ENCODE data around the gene TRIM74. TPM values are rescaled to one million over a fixed set of nuclear protein-coding genes. Genes with fewer than 3 reads are reported as not detected.
"Not testable (repeated sequence)": the region's sequence is repeated elsewhere in the genome, so short reads cannot be mapped to it uniquely, and the experiment has no call there.

TRIM74 gene
- total RNA-seq, 1 donor from 2014 or later, result 0.33 TPM

- DNase-seq (ENCODE audit: low read depth); H3K27me3 ChIP-seq (ENCODE audit: control insufficient read depth, insufficient read depth, low read length); H3K4me3 ChIP-seq (ENCODE audit: low read depth, low read length); H3K36me3 ChIP-seq (ENCODE audit: control insufficient read depth, insufficient read depth, low read length): not testable (repeated sequence)
Observed at GRCh38 chr7:72969688-72970087, 422 bp upstream of the TRIM74 start.

DNA sequence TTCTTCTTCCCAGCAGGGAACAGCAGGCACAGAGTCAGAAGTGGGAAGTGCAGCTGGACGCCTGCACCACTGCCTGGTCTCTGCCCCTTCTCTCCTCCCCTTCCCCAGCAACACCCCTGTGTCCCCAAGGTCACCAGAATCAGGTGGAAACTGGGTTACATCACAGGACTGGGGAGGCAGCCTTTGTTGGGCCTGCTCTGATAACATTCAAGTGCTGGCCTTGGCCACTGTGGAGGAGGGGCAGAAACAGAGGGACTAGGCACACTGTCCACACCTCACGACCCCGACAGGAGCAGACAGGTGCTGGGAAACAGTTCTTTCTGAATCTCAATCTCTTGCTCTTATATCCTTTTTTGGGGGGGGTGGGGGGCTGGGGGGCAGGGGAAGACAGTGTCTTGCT lies 2.4 kb downstream of the TRIM74 start:
- H3K36me3 ChIP-seq (ENCODE audit: control insufficient read depth, insufficient read depth, low read length); DNase-seq (ENCODE audit: low read depth); H3K4me3 ChIP-seq (ENCODE audit: low read depth, low read length); H3K27me3 ChIP-seq (ENCODE audit: control insufficient read depth, insufficient read depth, low read length): not testable (repeated sequence)

DNA sequence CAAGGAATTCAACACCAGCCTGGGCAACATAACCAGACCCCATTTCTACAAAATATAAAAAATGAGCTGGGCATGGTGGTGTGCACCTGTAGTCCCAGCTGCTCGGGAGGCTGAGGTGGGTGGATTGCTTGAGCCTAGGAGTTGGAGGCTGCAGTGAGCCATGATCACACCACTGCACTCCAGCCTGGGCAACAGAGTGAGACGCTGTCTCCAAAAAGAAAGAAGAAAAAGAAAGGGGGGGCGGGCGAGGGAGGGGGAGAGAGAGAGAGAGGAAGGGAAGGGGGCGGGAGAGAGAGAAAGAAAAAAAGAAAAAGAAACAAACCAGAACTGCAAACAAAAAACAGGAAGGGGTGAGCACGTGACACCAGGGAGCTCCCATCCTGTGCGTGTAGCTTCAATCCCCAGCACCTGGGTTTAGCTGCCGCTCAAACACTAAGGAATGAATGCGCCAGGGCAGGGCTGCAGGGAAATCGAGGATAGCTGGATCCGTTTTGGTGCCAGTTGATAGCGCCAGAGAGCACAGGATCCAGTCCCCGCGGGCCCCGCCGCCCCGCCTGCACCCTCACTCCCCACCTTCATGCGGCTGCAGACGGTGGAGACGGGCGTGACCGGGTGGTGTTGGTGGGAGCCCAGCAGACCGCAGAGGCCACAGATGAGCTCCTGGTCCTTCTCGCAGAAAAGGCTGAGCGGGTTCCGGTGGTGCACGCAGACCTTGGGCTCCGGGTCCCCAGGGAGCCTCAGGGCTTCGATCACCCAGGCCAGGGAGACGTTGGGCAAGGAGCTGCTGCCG lies 3.9 kb downstream of the TRIM74 start:
- not testable (repeated sequence) for H3K36me3 ChIP-seq (ENCODE audit: control insufficient read depth, insufficient read depth, low read length); DNase-seq (ENCODE audit: low read depth); H3K27me3 ChIP-seq (ENCODE audit: control insufficient read depth, insufficient read depth, low read length); H3K4me3 ChIP-seq (ENCODE audit: low read depth, low read length)

- not testable (repeated sequence) for DNase-seq (ENCODE audit: low read depth); H3K36me3 ChIP-seq (ENCODE audit: control insufficient read depth, insufficient read depth, low read length); H3K27me3 ChIP-seq (ENCODE audit: control insufficient read depth, insufficient read depth, low read length); H3K4me3 ChIP-seq (ENCODE audit: low read depth, low read length)
Observed at GRCh38 chr7:72963056-72963455, 6.2 kb downstream of the TRIM74 start.

DNA sequence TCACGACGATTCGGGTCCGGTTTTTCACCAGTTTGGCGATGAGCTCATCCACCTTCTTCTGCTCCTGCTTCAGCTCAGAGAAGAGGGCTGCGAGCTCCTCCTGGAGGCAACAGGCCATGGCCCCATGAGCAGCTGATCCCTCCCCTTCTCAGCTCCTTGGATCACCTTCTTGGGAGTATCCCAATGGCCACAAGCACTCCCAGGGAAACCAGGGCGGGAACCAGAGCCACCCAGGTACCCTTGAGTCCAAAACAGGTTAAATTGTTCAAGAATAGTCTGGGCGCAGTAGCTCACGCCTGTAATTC lies 8.0 kb downstream of the TRIM74 start:
- not testable (repeated sequence) for H3K4me3 ChIP-seq (ENCODE audit: low read depth, low read length); H3K36me3 ChIP-seq (ENCODE audit: control insufficient read depth, insufficient read depth, low read length); H3K27me3 ChIP-seq (ENCODE audit: control insufficient read depth, insufficient read depth, low read length); DNase-seq (ENCODE audit: low read depth)

GRCh38 chr7:72960626-72961345 lies 8.5 kb downstream of the TRIM74 start:
- not testable (repeated sequence) for H3K36me3 ChIP-seq (ENCODE audit: control insufficient read depth, insufficient read depth, low read length); H3K4me3 ChIP-seq (ENCODE audit: low read depth, low read length); H3K27me3 ChIP-seq (ENCODE audit: control insufficient read depth, insufficient read depth, low read length); DNase-seq (ENCODE audit: low read depth)

DNA sequence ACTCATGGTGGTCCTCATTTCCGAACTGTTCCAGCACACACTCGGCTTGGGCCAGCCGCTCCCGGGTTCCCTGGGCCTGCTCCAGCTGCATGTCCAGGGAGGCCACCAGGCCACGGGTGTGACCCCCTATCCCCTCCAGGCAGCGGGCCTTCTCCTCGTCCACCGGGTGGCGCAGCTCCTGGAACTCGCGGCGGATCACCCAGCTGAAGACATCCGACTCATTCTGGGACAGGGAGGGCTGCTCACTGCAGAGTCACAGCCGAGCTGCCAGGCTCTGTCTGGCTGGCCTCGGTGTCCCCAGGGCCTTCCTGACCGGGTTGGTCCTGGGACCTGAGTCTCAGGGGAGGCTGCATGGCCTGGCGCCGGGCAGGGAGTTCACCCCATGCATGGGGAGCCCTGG lies 9.2 kb downstream of the TRIM74 start:
- not testable (repeated sequence) for H3K4me3 ChIP-seq (ENCODE audit: low read depth, low read length); H3K36me3 ChIP-seq (ENCODE audit: control insufficient read depth, insufficient read depth, low read length); DNase-seq (ENCODE audit: low read depth); H3K27me3 ChIP-seq (ENCODE audit: control insufficient read depth, insufficient read depth, low read length)

DNA sequence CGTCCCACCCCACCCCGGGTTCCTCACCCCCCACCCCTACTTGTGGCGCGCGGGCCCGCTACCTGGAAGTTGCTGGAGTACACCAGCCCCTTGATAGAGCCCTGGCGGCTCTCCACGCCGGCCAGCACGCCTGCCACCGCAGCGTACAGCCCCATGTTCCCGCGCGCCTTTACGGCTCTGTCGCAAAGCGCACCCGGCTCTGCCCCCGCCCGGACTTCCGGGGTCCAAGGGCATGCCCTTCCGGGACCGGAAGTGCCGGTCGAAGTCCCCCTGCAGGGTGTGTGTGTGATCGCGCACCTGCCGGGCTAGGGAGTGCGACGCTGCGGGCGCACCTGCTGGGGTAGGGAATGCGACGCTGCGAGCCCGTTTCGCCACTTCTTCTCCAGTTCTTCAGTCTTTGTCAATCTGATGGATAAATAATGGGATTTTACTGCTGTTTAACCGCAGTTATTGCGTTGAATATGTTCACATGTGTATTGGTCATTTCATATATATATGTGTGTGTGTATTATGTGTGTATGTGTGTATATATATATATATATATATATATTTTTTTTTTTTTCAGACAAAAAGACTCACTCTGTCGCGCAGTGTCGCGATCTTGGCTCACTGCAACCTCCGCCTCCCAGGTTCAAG lies 14.6 kb downstream of the TRIM74 start:
- H3K27me3 ChIP-seq (ENCODE audit: control insufficient read depth, insufficient read depth, low read length); DNase-seq (ENCODE audit: low read depth): not testable (repeated sequence)
- H3K4me3 ChIP-seq (ENCODE audit: low read depth, low read length), result peak overlapping the region; percentile 34

DNA sequence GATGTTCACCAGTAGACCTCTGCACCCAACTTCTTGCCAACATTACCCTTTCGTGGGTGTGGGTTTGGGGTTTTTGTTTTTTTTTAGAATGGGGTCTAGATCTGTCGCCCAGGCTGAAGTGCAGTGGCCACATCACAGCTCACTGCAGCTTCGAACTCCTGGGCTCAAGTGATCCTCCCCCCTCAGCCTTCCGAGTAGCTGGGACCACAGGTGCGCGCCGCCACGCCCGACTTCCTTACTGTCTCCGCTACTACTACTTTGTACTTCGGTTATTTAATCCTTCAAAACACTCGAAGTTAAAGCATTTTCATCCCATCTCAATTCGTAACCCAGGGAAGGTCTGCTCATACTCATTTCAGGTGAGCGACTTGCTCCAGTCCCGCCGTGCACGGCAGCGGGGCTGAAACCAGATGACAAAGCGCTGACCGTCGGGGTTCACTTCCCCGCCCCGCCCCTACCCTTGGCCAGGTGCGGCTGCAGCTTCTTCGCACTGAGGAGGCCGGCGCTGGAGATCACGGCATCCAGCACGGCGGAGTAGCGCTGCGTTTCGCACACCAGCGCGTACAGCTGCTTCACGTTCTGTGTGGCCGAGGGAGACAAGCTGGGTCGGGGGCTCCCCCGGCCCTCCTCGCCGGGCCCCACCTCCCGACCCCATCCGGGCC lies 15.2 kb downstream of the TRIM74 start:
- not testable (repeated sequence) for H3K27me3 ChIP-seq (ENCODE audit: control insufficient read depth, insufficient read depth, low read length); H3K36me3 ChIP-seq (ENCODE audit: control insufficient read depth, insufficient read depth, low read length); DNase-seq (ENCODE audit: low read depth)
- peak overlapping the region; percentile 34 for H3K4me3 ChIP-seq (ENCODE audit: low read depth, low read length)

More for the DNA sequence above, 14.6 kb downstream of the TRIM74 start:
- not testable (repeated sequence) for H3K36me3 ChIP-seq (ENCODE audit: control insufficient read depth, insufficient read depth, low read length)

DNA sequence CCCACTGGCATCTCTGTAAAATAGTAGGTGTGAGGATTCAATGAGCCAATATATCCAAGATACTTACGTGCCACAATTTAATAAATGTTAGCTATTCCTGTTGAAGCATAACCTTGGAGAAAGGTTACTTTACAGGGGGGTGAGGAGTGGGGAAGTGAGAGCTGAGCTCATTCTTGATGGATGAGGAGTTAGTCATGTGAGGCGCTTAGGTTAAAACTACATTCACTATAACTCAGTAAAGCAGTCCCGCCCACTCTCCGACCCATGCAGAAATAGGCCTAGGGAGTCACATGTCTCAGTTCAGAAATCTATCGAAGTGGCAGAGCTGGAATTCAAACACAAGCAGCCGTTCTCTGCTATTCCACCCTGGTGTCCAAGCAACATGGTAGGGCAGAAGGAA lies 18.8 kb downstream of the TRIM74 start:
- not testable (repeated sequence) for DNase-seq (ENCODE audit: low read depth); H3K27me3 ChIP-seq (ENCODE audit: control insufficient read depth, insufficient read depth, low read length); H3K36me3 ChIP-seq (ENCODE audit: control insufficient read depth, insufficient read depth, low read length); H3K4me3 ChIP-seq (ENCODE audit: low read depth, low read length)

GRCh38 chr7:72949686-72950085 lies 19.6 kb downstream of the TRIM74 start:
- not testable (repeated sequence) for H3K27me3 ChIP-seq (ENCODE audit: control insufficient read depth, insufficient read depth, low read length); H3K4me3 ChIP-seq (ENCODE audit: low read depth, low read length); DNase-seq (ENCODE audit: low read depth); H3K36me3 ChIP-seq (ENCODE audit: control insufficient read depth, insufficient read depth, low read length)

DNA sequence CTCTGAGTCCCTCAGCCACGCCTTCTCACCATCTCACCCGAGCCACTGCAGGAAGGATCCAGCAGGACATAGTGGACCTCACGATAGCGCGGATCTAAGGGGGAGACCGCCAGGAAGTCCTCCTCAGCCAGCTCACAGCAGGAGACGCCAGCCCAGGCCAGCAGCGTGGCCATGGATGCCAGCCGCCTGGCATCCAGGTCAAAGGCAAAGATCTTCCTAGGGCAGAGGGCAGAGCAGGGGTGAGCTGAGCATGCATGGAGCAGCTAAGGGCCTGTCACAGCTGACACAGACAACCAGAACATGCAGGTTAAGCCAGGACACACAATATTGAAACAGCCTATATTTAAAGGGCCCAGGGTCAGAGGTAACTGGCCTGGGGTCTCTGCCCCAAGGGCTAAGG lies 20.0 kb downstream of the TRIM74 start:
- not testable (repeated sequence) for DNase-seq (ENCODE audit: low read depth); H3K4me3 ChIP-seq (ENCODE audit: low read depth, low read length); H3K27me3 ChIP-seq (ENCODE audit: control insufficient read depth, insufficient read depth, low read length); H3K36me3 ChIP-seq (ENCODE audit: control insufficient read depth, insufficient read depth, low read length)

- not testable (repeated sequence) for H3K27me3 ChIP-seq (ENCODE audit: control insufficient read depth, insufficient read depth, low read length); H3K36me3 ChIP-seq (ENCODE audit: control insufficient read depth, insufficient read depth, low read length); H3K4me3 ChIP-seq (ENCODE audit: low read depth, low read length); DNase-seq (ENCODE audit: low read depth)
Observed at GRCh38 chr7:72948714-72949113, 20.6 kb downstream of the TRIM74 start.

Data from kidney epithelial cell (primary cell).